Stimulated activated CD4-positive, alpha-beta T cell treated with anti-CD3 and anti-CD28 coated beads, Interleukin-15, amount 100 ng/mL, for 24 hours (primary cell): ENCODE measurements around the gene RAD51B.
"Not testable (repeated sequence)": the region's sequence is repeated elsewhere in the genome, so short reads cannot be mapped to it uniquely, and the experiment has no call there.

ENCODE experiments used
- DNase-seq: peaks from one replicate; pipeline ENCODE4 v3.0.0-alpha.2; 2020

The RAD51B gene

GRCh38 chr14:68257969-68258368 is 438.4 kb downstream of the RAD51B start:
- DNase-seq, result peak; percentile 33

DNA sequence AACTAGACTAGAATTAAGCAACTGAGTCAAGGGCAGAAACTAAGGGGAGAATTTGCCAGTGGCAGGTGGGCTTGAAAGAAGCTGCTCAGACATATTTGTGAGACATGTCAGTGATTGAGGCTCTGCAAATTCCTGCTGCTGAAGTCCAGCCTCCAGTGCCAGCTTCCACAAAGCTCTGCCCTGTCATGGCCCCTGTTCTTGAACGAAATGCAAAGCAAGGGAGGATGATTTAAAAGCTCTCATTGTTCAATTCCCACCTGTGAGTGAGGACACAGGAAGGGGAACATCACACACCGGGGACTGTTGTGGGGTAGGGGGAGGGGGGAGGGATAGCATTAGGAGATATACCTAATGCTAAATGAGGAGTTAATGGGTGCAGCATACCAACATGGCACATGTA is 439.4 kb downstream of the RAD51B start:
- not testable (repeated sequence) for DNase-seq

DNA sequence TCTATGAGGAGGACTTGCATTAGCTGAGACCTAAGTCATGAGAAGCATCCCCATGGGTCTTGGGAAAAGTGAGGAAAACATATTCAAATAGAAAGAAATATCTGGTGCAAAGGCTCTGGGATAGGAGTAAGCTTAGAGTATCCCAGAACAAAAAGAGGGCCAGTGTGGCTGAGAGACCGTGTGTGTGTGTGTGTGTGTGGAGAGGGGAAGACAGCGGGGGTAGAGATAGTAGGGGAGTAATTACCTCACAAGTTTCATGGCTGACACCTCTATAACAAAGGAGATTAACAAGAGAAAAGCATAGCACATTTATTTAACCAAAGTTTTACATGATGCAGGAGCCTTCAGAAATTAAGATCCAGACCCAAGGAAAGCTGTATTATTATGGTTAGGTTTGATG is 440.5 kb downstream of the RAD51B start:
- DNase-seq, result no peak

GRCh38 chr14:68261092-68261842 is 441.7 kb downstream of the RAD51B start:
- no peak for DNase-seq

DNA sequence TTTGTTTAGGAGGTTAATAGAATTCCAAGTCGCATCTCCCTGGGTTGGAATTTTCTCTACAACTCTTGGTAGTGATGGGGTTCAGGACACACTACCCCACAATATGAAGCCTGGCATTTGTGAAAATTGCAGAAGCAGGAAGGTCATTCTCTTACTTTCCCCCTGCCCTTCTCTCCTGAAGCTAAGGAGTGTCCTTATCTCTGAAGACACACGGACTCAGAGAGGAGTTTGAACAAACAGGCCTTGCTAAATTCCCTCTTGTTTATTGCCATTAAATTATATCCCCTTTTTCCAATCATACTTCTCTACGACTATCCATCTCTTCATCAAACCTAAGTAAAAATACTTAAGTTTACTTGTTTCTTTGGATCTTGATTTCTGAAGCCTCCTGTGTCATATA is 443.0 kb downstream of the RAD51B start:
- DNase-seq, result no peak

DNA sequence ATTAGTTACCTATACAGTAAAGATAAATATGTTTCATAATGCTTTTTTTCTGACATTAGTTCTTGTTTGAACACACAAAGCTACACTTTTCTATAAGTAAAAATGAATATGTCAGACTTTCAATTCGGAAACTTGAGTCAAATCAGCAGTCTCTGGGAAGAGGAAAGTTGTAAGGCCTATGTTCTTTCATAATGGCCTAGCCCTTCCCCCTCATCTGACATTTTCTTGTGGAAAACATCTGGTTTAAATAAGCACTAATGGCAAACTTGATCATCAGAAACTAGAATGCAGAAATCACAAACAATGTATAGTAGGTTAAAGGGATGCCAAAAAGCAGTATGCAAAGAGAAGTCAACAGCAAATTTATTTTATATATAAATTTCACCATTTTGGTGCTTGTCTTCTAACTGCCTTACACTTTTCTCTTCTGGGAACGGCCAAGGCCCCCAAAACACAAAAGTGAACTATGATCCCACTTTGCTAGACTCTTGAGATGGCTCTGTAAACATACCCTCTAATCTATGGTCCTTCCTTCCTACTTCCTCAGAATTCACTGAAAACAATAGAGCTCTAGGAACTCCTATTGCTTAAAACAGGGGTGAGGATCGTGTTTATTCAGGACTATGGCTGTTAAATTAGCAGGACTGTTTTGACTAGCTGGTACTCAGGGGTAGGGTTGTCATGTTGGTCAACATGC is 444.1 kb downstream of the RAD51B start:
- no peak for DNase-seq

DNA sequence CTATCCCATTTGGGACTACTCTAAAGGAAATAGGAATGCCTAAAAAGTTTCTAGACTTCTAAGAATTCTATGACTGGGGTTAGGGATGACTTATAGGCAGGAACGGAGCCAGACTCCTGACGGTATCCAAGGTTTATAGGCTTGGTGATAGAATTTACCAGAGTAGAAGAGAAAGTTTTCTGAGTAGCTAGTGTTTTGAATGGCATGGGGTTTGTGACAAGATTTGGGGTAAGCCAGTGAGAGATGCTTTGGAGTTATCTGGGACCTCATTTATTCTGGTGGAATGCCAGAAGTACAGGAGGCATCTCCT is 444.6 kb downstream of the RAD51B start:
- no peak for DNase-seq

GRCh38 chr14:68266998-68267397 is 447.4 kb downstream of the RAD51B start:
- no peak for DNase-seq

- no peak for DNase-seq
Observed at GRCh38 chr14:68268197-68268596, 448.6 kb downstream of the RAD51B start.

DNA sequence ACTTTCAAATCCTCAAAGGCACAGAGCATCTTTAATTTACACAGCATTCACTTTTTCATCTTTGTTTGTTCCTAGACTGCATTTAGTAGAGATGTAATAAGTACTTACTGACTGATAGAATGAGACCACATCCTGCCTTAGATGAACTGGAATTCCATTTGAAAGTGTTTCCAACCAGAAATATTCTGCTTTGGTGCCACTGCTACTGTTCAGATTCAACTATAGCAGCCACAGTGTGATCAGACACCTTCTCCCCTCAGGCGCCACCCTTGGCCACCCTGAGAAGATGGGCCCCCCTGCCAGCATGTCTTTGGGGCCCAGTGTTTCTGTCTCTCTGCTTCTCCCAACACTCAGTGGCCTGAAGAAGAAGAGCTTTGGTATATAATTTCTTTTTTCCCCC is 449.1 kb downstream of the RAD51B start:
- no peak for DNase-seq

GRCh38 chr14:68269136-68269927 is 449.8 kb downstream of the RAD51B start:
- no peak for DNase-seq

- no peak for DNase-seq
Observed at GRCh38 chr14:68270342-68270741, 450.8 kb downstream of the RAD51B start.

- DNase-seq, result no peak
Observed at GRCh38 chr14:68271913-68272391, 452.4 kb downstream of the RAD51B start.

DNA sequence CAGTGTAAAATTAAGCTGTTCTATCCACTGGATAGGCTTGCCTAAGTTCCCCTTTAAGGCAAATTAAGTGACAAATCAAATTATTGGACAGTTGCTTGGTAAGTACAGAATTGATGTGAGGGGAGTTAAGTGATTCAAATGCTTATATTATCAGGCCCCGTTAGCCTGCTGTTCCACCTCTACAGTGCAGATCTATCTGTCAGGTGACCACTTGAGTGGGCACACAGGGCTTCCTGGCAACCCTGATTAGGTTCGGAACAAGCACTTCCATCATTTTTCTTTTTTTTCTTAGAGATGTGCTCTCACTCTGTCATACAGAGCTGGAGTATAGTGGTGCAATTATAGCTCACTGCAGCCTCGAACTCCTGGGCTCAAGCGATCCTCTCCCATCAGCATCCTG is 453.8 kb downstream of the RAD51B start:
- no peak for DNase-seq

- DNase-seq, result no peak
Observed at GRCh38 chr14:68274725-68275124, 455.1 kb downstream of the RAD51B start.

DNA sequence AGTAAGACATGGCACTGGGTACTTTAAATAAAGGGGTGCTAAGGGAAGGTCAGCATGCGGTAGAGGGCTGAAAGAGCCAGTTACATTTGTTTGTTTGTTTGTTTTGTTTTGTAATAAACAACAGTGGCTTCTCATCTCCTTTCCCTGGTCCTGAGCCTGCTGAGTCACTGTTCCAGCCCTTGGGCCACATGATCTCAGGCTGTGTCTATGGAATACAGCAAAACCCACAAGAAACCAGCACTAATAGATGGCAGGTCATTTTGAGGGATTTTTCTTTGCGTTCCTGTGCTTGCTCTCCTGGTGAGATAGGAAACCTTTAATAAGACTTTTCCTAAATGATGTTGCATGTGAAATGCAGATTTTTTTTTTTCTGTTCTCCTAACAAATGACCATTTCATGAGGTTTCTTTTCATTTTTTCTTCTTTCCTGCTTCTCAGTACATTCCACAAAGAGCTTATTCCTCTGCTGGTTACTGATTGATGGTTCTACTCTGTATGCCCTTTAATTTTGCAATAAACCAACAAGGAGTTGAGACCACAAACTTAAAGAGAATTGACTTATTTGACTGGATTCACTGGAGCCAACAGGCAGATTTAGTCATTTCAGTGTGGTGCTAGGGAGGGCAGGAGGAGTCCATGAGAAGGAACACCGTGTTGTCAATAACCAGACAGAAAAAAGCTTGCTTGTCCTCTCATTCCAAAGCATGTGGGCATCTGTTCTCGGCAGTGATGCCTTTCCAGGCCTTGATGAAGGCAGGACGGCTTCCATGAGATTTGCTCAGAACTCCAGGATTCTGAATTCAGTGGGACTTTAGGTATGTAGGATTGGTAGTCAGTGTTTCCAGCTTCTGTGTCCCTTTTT is 459.2 kb downstream of the RAD51B start:
- no peak for DNase-seq

GRCh38 chr14:68279437-68279720 is 459.8 kb downstream of the RAD51B start:
- no peak for DNase-seq

GRCh38 chr14:68279777-68280233 is 460.2 kb downstream of the RAD51B start:
- DNase-seq, result no peak

DNA sequence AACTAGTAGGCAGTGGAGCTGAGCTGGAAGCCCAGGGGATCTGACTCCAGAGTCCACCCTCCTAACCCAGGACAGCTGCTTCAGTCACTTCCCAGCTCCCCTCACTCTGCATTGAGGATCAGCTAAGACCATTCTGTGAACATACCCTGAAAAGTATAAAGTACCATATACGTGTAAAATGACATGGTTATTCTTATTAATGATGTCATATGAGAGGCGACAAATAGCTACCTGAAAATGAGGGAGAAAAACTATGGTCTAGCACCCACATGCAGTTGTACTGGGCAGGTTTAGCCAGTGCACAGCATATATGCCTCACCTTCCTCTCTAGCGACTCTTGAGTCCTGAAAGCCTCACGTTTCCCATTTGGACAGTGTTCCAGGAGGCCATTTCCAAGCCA is 461.9 kb downstream of the RAD51B start:
- no peak for DNase-seq

- peak; percentile 43 for DNase-seq
Observed at GRCh38 chr14:68282479-68283377, 463.1 kb downstream of the RAD51B start.

DNA sequence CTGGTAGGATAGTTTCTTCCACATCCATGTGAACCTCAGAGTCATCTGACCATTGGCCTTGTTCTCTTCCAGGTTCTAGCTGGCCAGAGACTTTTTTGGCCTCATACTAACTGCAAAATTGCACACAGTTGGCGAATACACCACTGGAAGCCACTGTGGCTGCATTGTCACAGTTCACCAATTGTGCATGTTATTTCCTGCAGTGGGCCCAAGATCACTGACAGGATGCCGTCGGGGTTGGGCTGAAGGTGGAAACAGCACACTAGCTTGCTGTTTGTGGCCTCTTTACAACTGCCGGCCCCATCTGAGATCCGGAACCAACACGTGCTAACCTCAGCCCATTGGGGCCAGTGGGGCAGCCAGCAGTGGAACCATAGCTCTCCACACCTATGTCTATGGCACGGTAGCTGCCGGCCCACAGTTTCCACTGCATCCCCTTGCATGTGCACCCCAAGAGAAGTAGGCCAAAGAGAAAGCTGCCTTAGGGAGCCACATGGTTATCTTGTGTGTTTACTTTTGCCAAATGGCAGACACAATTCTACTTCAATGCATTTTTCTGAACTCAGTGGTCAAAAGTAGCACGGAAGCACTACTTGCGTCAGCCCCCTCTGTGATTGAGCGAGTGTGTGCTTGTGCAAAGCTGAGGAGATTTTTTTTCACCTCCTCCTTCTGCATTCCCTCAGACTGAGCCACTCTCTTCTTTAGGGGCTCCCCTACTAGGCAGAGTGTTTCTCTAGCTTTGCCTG is 464.0 kb downstream of the RAD51B start:
- DNase-seq, result peak; percentile 59
